Measurements from ENCODE around the gene UPP2.

GRCh38 chr2:158104903-158105302, 3.2 kb downstream of the UPP2 start:
- TF ChIP-seq CTCF (conservative IDR thresholded peaks at IDR 0.05; ENCODE audit: low read length) = no peak
- TF ChIP-seq EZH2phosphoT487 (IDR thresholded peaks at IDR 0.05; ENCODE audit: borderline replicate concordance, low read depth, low read length) = no peak

Data from OCI-LY7 (cell line).